AG04449 (cell line): Measurements from ENCODE around the gene LMTK3.

Experiments
- CTCF ChIA-PET: fragments of 350-600 bp; formaldehyde crosslinking; extraction: SDS; loops from one replicate; lab custom pipeline; 2021; ENCODE audit warnings: antibody characterized with exemption; lab: Yijun Ruan, JAX
- POLR2A ChIA-PET: fragments of 400-600, 350-600 bp; formaldehyde crosslinking; extraction: SDS; loops from one replicate; lab custom pipeline; 2020; ENCODE audit warnings: antibody characterized with exemption, inconsistent platforms; lab: Yijun Ruan, JAX
- DNase-seq: peaks from one replicate; pipeline ENCODE4 v3.0.0-alpha.2; 2010; ENCODE audit warnings: low read depth, low spot score
- H3K4me3 ChIP-seq: 2 replicates; pipeline ENCODE4 v1.5.1; 2011; ENCODE audit warnings: low read depth, mild to moderate bottlenecking, control low read depth, low read length
- CTCF ChIP-seq: IDR thresholded peaks from one replicate; pipeline ENCODE4 v1.5.1; 2011; ENCODE audit warnings: mild to moderate bottlenecking, moderate library complexity, low read length, control low read depth, inconsistent platforms; ENCODE audit not compliant: insufficient read depth; ENCODE audit errors: missing control alignments

The LMTK3 gene

DNA sequence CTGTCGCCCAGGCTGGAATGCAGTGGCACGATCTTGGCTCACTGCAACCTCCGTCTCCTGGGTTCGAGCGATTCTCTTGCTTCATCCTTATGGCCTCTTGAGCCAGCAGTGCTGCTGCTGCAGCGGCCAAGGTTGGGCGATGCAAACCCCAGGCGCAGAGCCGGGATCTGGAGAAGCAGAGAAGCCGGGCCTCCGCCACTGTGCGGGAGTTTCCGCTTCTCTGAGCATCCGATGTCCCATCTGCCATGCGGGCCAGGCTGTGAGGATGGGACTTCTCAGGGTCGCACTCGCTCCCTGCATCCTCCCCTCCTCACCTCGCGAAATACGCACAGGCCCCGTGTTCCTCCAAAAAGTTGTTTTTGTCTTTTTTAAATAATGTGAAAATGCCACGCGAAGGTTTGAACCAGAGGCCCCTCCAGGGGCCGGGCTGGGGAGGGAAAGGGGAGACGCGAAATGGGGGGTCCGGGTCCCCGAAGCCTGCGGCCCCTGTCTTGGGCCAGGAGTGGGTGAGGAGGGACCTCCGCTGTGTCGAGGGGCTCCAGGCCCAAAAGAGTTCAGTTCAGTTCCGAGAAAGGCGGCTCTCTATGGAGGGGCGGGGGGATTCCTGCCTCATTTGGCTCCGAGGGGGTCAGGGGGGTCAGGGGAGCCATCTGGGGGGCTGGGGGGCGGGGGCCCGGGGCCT lies 26.6 kb downstream of the LMTK3 start:
- H3K4me3 ChIP-seq: no peak overlapping the region
- no peak for DNase-seq
- POLR2A ChIA-PET: no interaction called here
- no peak for TF ChIP-seq CTCF
- CTCF ChIA-PET: interaction anchor here (0.5 kb wide), 1 partner anchor 87 kb away, joined by 3 read pairs; no protein-coding TSS in a partner anchor

DNA sequence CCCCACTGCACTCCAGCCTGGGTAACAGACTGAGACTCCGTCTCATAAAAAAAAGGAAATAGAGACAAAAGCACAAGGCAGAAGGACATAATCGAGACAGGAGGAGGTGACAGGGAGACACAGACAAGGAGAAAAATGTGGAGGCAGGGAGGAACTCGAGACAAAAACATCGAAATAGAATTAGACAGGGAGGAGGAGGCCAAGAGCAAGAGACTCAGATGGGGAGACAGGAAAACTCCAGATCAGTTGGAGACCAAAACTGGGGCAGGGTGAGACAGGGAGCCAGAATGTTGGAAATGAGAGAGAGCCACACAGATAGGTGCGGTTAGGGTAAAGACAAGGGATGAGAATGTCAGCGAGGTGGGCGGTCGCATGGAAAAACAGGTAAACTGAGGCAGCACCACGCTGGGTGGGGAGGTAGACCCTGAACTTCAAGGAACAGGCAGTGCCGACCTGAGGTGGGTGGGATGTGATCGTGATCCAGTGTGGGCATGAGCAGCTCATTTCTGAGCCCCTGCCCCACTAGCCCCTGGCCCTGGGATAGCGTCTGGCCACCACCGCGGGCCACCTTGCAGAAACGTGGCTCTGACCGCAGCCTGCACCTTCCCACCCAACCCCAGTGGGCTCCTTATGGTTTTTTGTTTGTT lies 27.3 kb downstream of the LMTK3 start:
- CTCF ChIA-PET: interaction anchor here (0.5 kb wide), 1 partner anchor 87 kb away, joined by 3 read pairs; no protein-coding TSS in a partner anchor
- DNase-seq: no peak
- no peak overlapping the region for H3K4me3 ChIP-seq
- POLR2A ChIA-PET: no interaction called here
- TF ChIP-seq CTCF: no peak

DNA sequence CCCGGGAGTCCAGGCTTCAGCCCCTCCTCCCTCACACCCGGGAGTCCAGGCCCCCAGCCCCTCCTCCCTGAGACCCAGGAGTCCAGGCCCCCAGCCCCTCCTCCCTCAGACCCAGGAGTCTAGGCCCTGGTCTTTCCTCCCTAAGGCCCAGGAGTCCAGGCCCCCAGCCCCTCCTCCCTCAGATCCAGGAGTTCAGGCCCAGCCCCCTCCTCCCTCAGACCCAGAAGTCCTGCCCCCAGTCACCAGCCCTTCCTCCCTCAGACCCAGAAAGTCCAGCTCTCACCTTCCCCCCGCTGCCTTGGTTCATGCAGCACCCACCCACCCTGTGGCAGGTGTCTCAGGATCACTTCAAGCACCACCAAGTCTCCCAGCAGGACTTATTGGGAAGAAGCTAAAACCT lies 28.3 kb downstream of the LMTK3 start:
- POLR2A ChIA-PET: no interaction called here

DNA sequence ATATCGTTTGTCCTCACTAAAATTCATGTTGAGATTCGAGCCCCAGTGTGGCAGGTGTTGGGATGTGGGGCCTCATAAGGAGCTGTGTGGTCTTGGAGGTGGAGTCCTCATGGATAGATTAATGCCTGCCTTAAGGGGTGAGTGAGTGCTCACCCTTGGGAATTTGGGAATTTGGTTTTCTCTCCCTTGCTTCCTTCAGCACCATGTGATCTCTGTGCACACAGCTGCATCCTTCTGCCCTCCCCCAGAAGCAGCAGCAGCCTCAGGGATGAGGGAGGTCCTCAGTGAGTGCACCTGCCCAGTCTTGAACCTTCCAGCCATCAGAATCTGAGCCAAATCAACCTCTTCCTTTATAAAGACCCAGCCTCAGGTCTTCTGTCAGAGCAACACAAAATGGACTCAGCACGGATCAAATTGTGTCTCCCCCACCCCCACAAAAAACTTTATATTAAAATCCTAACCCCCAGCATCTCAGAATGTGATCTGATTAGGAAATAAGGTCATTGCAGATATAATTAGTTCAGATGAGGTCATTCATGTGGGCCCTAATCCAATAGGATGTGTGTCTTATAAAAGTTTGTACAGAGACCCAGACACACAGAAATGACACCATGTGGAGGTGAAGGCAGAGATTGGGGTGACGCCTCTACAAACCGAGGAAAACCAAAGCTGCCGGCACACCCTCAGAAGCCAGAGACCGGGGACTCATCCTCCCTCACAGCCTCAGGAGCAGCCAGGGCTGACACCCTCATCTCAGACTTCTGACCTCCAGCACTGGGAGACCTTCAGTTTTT lies 29.6 kb downstream of the LMTK3 start:
- DNase-seq: no peak
- ChIA-PET POLR2A (no interaction called here), CTCF (interaction anchor here (0.7 to 4.6 kb wide), 5 partner anchors 8 to 105 kb away, joined by 3 to 48 read pairs (median 4); partner anchors contain the start of gene KDELR1)
- TF ChIP-seq CTCF: no peak
- H3K4me3 ChIP-seq: no peak overlapping the region

More for the DNA sequence above, 28.3 kb downstream of the LMTK3 start:
- CTCF ChIA-PET: no interaction called here
- TF ChIP-seq CTCF: no peak
- no peak for DNase-seq
- no peak overlapping the region for H3K4me3 ChIP-seq

DNA sequence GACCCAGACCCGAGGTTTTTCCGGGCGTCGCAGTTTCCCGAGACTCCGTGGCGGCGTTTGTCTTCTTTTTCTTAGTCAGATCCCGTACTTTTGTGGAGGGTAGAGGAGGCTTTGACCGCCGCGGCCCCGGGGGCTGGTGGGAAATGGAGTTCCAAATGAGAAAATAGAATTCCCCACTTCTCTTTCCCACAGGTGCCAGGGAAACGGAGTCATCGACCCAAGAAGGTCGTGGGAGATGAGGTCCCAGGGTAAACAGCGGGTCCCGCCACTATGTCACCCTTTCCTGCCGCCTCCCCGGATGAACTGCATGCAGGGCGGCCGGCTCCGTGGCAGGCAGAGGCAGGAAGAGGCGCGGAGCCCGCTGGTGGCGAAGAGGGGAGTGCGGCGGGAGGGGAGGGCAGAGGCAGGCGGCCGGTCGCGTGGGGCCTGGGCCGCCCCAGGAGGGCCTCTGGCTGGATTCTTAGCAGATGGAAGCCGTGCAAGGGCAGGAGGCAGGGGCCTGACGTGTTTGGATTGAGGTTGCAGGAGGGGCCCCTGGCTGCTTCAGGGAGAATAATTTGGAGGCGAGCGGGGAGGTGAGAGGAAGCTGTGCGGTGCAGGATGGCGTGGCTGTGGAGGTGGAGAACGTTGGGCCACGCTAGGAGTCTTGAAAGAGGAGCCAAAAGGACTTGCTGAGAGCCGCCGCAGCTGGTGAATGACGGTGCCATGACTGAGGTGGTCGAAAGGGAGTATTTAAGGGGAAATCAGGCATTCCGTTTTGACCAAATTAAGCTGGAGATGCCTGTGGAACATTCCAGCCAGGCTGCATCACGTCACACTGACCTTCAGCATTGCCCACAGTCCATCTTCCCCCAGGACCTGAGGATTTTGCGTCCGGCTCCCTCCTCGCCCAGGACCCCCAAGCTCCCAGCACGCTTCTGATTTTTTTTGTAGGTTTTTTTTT lies 30.8 kb downstream of the LMTK3 start:
- DNase-seq: no peak
- CTCF ChIA-PET: interaction anchor here (0.7 to 4.6 kb wide), 8 partner anchors 9 to 128 kb away, joined by 3 to 48 read pairs (median 3); partner anchors contain the start of gene KDELR1
- POLR2A ChIA-PET: interaction anchor here (0.7 to 1.1 kb wide), 3 partner anchors 8 to 11 kb away, joined by 3 read pairs; no protein-coding TSS in a partner anchor
- TF ChIP-seq CTCF: no peak
- H3K4me3 ChIP-seq: peak overlapping the region; percentile 42
